Heart right ventricle (tissue), 16 donors: Measurements from ENCODE around the gene MAP3K4. TPM values are rescaled to one million over a fixed set of nuclear protein-coding genes. Genes with fewer than 3 reads are reported as not detected.

ENCODE experiments used
- ATAC-seq, 8 donors: fragments of 200-7000 bp; cut with Tn5 transposase; one replicate each; pipeline ENCODE4 v1.9.1; 2020; ENCODE audit warnings: mild to moderate bottlenecking in 8 of 8, moderate library complexity in 8 of 8, moderate number of reproducible peaks in 1 of 8
- DNase-seq, 2 donors: peaks; one replicate each; pipeline ENCODE4 v3.0.0-alpha.2; 2020
- H3K27ac ChIP-seq, 10 donors: fragments of 200-600 bp; sonication (generic) in 2 of 10; one replicate each; pipeline versions ENCODE4 v1.5.0 to v1.8.0; 2020 to 2022; ENCODE audit warnings: mild to moderate bottlenecking in 3 of 10
- H3K27me3 ChIP-seq, 7 donors: fragments of 200-600 bp; one replicate each; pipeline ENCODE4 v1.8.0; 2021 to 2022; ENCODE audit warnings: mild to moderate bottlenecking in 2 of 7
- H3K36me3 ChIP-seq, 9 donors: fragments of 200-600 bp; sonication (generic) in 1 of 9; one replicate each; pipeline versions ENCODE4 v1.5.0 to v1.8.0; 2020 to 2022; ENCODE audit warnings: mild to moderate bottlenecking in 2 of 9
- H3K4me1 ChIP-seq, 9 donors: fragments of 200-600 bp; sonication (generic) in 1 of 9; one replicate each; pipeline versions ENCODE4 v1.5.0 to v1.8.0; 2020 to 2022; ENCODE audit warnings: mild to moderate bottlenecking in 4 of 9
- H3K4me3 ChIP-seq, 10 donors: fragments of 200-600 bp; sonication (generic) in 2 of 10; one replicate each; pipeline versions ENCODE4 v1.5.0 to v1.8.0; 2020 to 2022; ENCODE audit warnings: mild to moderate bottlenecking in 7 of 10, moderate library complexity in 2 of 10
- H3K9me3 ChIP-seq, 11 donors: fragments of 200-600 bp in 10 of 11; sonication (generic) in 2 of 11; one replicate each; pipeline versions ENCODE4 v1.5.0 to v1.8.0; 2013 to 2022; ENCODE audit warnings: mild to moderate bottlenecking in 2 of 11, control low read depth in 1 of 11, moderate library complexity in 1 of 11
- CTCF ChIP-seq, 9 donors: fragments of 200-600 bp; sonication (generic) in 2 of 9; IDR thresholded peaks; one replicate each; pipeline versions ENCODE4 v1.5.0 to v1.8.0; 2021 to 2022; ENCODE audit warnings: antibody characterized with exemption in 9 of 9, mild to moderate bottlenecking in 5 of 9, moderate library complexity in 1 of 9
- WGBS, 2 donors: extraction: QIAGEN DNeasy Blood & Tissue Kit; methylation state at CpG; one replicate each; pipeline ENCODE4 v1.1.7; 2013; ENCODE audit warnings: inconsistent platforms in 1 of 2; 5-methylcytosine and 5-hydroxymethylcytosine counted together
- intact Hi-C, 10 donors: fragments of 100-400 bp; cut with DNase I; formaldehyde crosslinking; loops; one replicate each; pipeline versions ENCODE4 v1.11.1 to v1.14.2; 2022
- polyA plus RNA-seq, 2 donors: library from polyadenylated mRNA; stranded (reverse); fragments of 200-250 nt; gene quantifications; one replicate each; pipeline ENCODE4 v1.2.3, GENCODE V29; 2013
- total RNA-seq, 10 donors: library from RNA; stranded (reverse); fragmentation: NEBNext Ultra II Directional in 3 of 10; extraction: Animal tissue kit (Norgen Biotek cat#: 25700) in 3 of 10; gene quantifications; one replicate each; pipeline versions ENCODE4 v1.2.1 to v1.2.4, GENCODE V29; 2021 to 2023
- donor health status: Arrhythmogenic right ventricular cardiomyopathy.
- donor health status: ischemic (EF 13 %, LVEDD 7.1; RV severe dilation, severe dysfunction).
- donor health status: healthy with polysubstance abuse.
- donor health status: DM: no; HTN: yes; CAD: no.
- donor health status: DM: no; HTN: no; CAD: no.
- donor health status: ischemic (EF 25% LVEDD 6.9; RV normal size, moderate dysfunction).
- donor health status: ischemic (EF 25% LVEDD 5.7; RV mildly dilated, moderate dysfunction).
- donor health status: healthy.
- donor health status: DM: yes; HTN: yes; CAD: no.
- donor health status: Ischemic cardiomyopathy.
- donor health status: ischemic (EF 35%, LVEDD 5.7; RV mildly dilated, moderate dysfunction).
- donor health status: nonischemic (EF 11% LVEDD 7.7; RV severe dilation, severe dysfunction).
- donor health status: DM: yes; HTN: yes; CAD: no.
- donor health status: PGD.
- donor health status: ischemic (EF 29% LVEDD 5.4; RV normal size, mild dysfunction).
- donor health status: nonischemic (EF 23%, LVEDD 6.1; RV moderate dilation, normal function).

The MAP3K4 gene
- total and polyA plus RNA-seq, 12 donors = 10.5 to 50.2 (median 30.9) TPM

GRCh38 chr6:161088676-161089328 lies 97.2 kb downstream of the MAP3K4 start:
- WGBS, 2 donors = 62 to 71% methylated on average over 2 of the region's 2 CpGs

DNA sequence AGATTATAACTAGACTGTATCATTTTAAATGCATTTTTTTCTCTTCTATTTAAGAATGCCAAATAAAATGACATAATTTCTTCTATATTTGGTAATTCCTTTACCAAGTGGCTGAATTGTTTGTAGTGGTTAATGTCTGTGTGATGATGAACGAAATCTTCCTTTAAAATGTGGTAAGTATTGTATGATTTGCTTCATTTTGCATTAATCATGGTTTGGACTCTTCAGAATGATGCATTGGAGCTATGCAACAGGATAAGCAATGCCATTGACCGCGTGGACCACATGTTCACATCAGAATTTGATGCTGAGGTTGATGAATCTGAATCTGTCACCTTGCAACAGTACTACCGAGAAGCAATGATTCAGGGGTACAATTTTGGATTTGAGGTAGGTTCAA lies 99.6 kb downstream of the MAP3K4 start:
- no peaks in the 10 kb centered on the region for H3K4me1 ChIP-seq
- no peak for DNase-seq
- H3K27ac ChIP-seq = no peak overlapping the region
- no peak overlapping the region for H3K4me3 ChIP-seq
- H3K27me3 ChIP-seq = no peaks in the 10 kb centered on the region
- H3K36me3 ChIP-seq = peaks cover 0 to 99% (median 68%) of the 10 kb centered on the region in 9 donors
- TF ChIP-seq CTCF (IDR thresholded peaks at IDR 0.05) = no peak
- intact Hi-C loops = no loop called here
- ATAC-seq = no peak
- WGBS, 2 donors = 95 to 96% methylated on average over 4 of the region's 4 CpGs
- no peaks in the 10 kb centered on the region for H3K9me3 ChIP-seq

More at GRCh38 chr6:161088676-161089328, 97.2 kb downstream of the MAP3K4 start:
- Histone ChIP-seq H3K27me3 (no peaks in the 10 kb centered on the region), H3K4me1 (no peaks in the 10 kb centered on the region), H3K36me3 (peaks cover 0 to 99% (median 74%) of the 10 kb centered on the region in 9 donors), H3K9me3 (no peaks in the 10 kb centered on the region), H3K27ac (no peak overlapping the region), H3K4me3 (no peak overlapping the region)
- ATAC-seq (no peak), DNase-seq (no peak)
- TF ChIP-seq CTCF (IDR thresholded peaks at IDR 0.05) = no peak
- intact Hi-C loops = loop anchor here in 4 of 10 donors (10.0 kb wide), 2 partner anchors 154 to 164 kb away; no protein-coding TSS in a partner anchor

DNA sequence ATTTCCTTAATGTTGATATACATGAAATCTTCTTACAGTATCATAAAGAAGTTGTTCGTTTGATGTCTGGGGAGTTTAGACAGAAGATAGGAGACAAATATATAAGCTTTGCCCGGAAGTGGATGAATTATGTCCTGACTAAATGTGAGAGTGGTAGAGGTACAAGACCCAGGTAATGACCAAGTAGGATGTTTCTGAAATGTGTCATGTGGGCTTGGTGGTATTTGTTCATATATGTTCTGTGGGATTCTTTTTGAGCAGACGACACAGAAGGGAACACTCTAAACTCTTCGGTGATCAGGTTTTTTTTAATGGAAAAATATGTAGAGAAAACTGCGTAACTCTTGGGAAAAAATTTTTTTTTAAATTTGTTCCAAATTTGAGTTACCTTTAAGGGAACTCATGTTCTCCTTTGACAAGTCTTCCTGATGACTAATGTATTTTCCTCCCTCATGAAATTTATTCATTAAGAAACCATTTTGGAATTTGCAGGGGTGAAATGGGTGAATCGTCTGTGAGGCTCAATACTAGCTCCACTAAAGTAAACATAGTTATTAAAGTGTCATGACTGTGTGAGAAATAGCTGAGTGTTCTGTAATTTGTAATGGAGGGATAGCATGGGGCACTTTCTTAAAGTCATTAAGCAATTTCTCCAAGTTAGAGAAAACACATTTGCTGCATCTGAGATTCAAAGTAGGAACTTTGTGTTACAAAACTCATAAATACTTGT lies 100.6 kb downstream of the MAP3K4 start:
- Histone ChIP-seq H3K4me1 (no peaks in the 10 kb centered on the region), H3K36me3 (peaks cover 0 to 99% (median 65%) of the 10 kb centered on the region in 9 donors), H3K4me3 (no peak overlapping the region), H3K9me3 (no peaks in the 10 kb centered on the region), H3K27me3 (no peaks in the 10 kb centered on the region), H3K27ac (no peak overlapping the region)
- intact Hi-C loops = no loop called here
- no peak for ATAC-seq
- DNase-seq = no peak
- 91 to 93% methylated on average over 6 of the region's 6 CpGs for WGBS, 2 donors
- no peak for TF ChIP-seq CTCF (IDR thresholded peaks at IDR 0.05)

DNA sequence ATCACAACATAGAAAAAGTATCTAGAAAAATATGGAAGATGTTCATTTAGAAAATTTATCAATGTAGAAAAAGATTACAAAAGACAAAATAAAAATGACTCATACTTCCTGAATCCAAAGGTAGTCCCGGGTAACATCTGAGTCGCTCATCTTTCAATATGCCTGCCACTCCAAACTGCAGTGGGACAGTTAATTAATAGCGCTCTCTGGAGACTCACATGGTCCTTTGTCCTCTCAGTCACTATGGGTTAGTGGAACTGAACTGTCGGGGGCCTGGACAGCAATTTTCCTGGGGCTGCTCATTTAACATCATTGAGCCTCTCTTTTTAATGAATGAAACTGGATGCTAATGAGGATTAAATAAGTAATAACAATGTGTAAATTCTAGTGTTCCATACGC lies 103.4 kb downstream of the MAP3K4 start:
- no peaks in the 10 kb centered on the region for H3K4me1 ChIP-seq
- no peak overlapping the region for H3K27ac ChIP-seq
- DNase-seq (no peak), ATAC-seq (no peak)
- H3K4me3 ChIP-seq = no peak overlapping the region
- no peaks in the 10 kb centered on the region for H3K27me3 ChIP-seq
- WGBS, 2 donors = 76 to 84% methylated on average over 5 of the region's 5 CpGs
- H3K9me3 ChIP-seq = no peaks in the 10 kb centered on the region
- peaks cover 0 to 99% (median 51%) of the 10 kb centered on the region in 9 donors for H3K36me3 ChIP-seq
- no peak for TF ChIP-seq CTCF (IDR thresholded peaks at IDR 0.05)
- intact Hi-C loops = no loop called here
